Prostate gland (tissue), 2 donors: Measurements from ENCODE around the gene ANKRD6. TPM values are rescaled to one million over a fixed set of nuclear protein-coding genes. Genes with fewer than 3 reads are reported as not detected.

ENCODE experiments used
- DNase-seq: peaks from one replicate; pipeline ENCODE4 v3.0.0-alpha.2; 2019; ENCODE audit warnings: low spot score
- H3K27ac ChIP-seq, 2 donors: fragments of 200-600 bp; sonication (generic); 2 replicates each; pipeline ENCODE4 v1.5.1; 2017 to 2019
- H3K27me3 ChIP-seq: fragments of 200-600 bp; sonication (generic); replicated peaks from 2 replicates; pipeline ENCODE4 v1.5.1; 2019; ENCODE audit not compliant: insufficient read depth
- H3K36me3 ChIP-seq, 2 donors: fragments of 200-600 bp; sonication (generic); 1 replicate in 1 of 2; 2 replicates in 1 of 2; pipeline versions ENCODE4 v1.5.1 to v1.8.1; 2017 to 2019
- H3K4me1 ChIP-seq: fragments of 200-600 bp; sonication (generic); replicated peaks from 2 replicates; pipeline ENCODE4 v1.5.1; 2019
- H3K4me3 ChIP-seq, 2 donors: fragments of 200-600 bp; sonication (generic); 2 replicates each; pipeline ENCODE4 v1.5.1; 2017 to 2019
- H3K9me3 ChIP-seq: fragments of 200-600 bp; sonication (generic); 2 replicates; pipeline ENCODE4 v1.5.1; 2017
- POLR2A ChIP-seq: fragments of 450-650 bp; IDR thresholded peaks from one replicate; pipeline ENCODE4 v1.6.1; 2016; ENCODE audit warnings: antibody characterized with exemption, mild to moderate bottlenecking
- POLR2AphosphoS5 ChIP-seq: sonication (generic); formaldehyde crosslinking; IDR thresholded peaks from one replicate; pipeline ENCODE4 v1.6.1; 2017; ENCODE audit warnings: antibody characterized with exemption
- WGBS: methylation state at CpG from one replicate; pipeline ENCODE4 v1.1.5; 2018; 5-methylcytosine and 5-hydroxymethylcytosine counted together
- intact Hi-C: fragments of 100-400 bp; cut with DNase I; formaldehyde crosslinking; loops from one replicate; pipeline ENCODE4 v1.14.2; 2022
- total RNA-seq, 2 donors: library from RNA; depleted of rRNA; stranded (reverse); fragments of >200 nt; gene quantifications; one replicate each; pipeline ENCODE4 v1.1.0, GENCODE V29; 2016
- TF ChIP-seq, protein P1 (sequence below), 4 experiments: fragments of 200-600 bp in 2 of 4; fragments of 450-650 bp in 2 of 4; sonication (generic) in 2 of 4; IDR thresholded peaks; 1 replicate in 3 of 4; 2 replicates in 1 of 4; pipeline ENCODE4 v1.5.1; 2016 to 2019; ENCODE audit warnings: antibody characterized with exemption in 4 of 4, mild to moderate bottlenecking in 2 of 4, moderate library complexity in 2 of 4

ANKRD6 gene
- total RNA-seq, 2 donors from 2014 or later: 11.9 to 30.9 TPM

- H3K9me3 ChIP-seq: no peaks in the 10 kb centered on the region
- intact Hi-C loops: no loop called here
- 48% methylated on average over 3 of the region's 3 CpGs for WGBS
- H3K27ac ChIP-seq: no peak overlapping the region
- no peaks in the 10 kb centered on the region for H3K4me1 ChIP-seq
- no peaks in the 10 kb centered on the region for H3K36me3 ChIP-seq
- H3K4me3 ChIP-seq: no peak overlapping the region
- TF ChIP-seq, protein P1, sequence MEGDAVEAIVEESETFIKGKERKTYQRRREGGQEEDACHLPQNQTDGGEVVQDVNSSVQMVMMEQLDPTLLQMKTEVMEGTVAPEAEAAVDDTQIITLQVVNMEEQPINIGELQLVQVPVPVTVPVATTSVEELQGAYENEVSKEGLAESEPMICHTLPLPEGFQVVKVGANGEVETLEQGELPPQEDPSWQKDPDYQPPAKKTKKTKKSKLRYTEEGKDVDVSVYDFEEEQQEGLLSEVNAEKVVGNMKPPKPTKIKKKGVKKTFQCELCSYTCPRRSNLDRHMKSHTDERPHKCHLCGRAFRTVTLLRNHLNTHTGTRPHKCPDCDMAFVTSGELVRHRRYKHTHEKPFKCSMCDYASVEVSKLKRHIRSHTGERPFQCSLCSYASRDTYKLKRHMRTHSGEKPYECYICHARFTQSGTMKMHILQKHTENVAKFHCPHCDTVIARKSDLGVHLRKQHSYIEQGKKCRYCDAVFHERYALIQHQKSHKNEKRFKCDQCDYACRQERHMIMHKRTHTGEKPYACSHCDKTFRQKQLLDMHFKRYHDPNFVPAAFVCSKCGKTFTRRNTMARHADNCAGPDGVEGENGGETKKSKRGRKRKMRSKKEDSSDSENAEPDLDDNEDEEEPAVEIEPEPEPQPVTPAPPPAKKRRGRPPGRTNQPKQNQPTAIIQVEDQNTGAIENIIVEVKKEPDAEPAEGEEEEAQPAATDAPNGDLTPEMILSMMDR (IDR thresholded peaks at IDR 0.05): no peak
- TF ChIP-seq POLR2A (no peak), POLR2AphosphoS5 (no peak)
- no peak for DNase-seq
- no peaks in the 10 kb centered on the region for H3K27me3 ChIP-seq
Observed at GRCh38 chr6:89542866-89543265, 109.9 kb downstream of the ANKRD6 start.

- H3K4me1 ChIP-seq: no peaks in the 10 kb centered on the region
- H3K4me3 ChIP-seq: no peak overlapping the region
- 83% methylated on average over 5 of the region's 5 CpGs for WGBS
- no peak overlapping the region for H3K27ac ChIP-seq
- TF ChIP-seq, protein P1 (IDR thresholded peaks at IDR 0.05): no peak
- no peak for TF ChIP-seq POLR2A
- TF ChIP-seq POLR2AphosphoS5: no peak
- H3K27me3 ChIP-seq: no peaks in the 10 kb centered on the region
- intact Hi-C loops: no loop called here
- no peaks in the 10 kb centered on the region for H3K9me3 ChIP-seq
- no peaks in the 10 kb centered on the region for H3K36me3 ChIP-seq
- DNase-seq: no peak
Observed at GRCh38 chr6:89547281-89547680, 114.3 kb downstream of the ANKRD6 start.

DNA sequence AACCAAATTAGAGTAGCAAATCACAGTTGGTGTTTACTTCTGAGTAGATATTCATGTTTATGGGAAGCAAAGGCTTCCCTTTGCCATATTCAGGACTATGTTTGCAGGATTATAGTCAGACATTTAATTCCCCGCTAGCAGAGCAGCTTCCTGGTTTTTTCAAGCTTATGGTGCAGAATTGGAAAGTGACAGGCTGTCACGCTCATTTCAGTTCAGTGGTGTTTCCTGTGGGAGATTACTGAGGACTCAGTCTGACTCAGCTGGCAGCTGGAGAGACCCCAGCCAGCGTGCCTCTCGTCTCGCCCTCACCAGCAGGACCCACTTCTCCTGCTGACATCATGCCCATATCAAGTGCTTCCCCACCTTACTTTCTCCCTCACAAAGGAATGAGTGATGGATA is 120.5 kb downstream of the ANKRD6 start:
- Histone ChIP-seq H3K9me3 (no peaks in the 10 kb centered on the region), H3K4me3 (no peak overlapping the region), H3K36me3 (no peaks in the 10 kb centered on the region), H3K27me3 (no peaks in the 10 kb centered on the region), H3K27ac (no peak overlapping the region), H3K4me1 (no peaks in the 10 kb centered on the region)
- no peak for DNase-seq
- 94% methylated on average over 5 of the region's 5 CpGs for WGBS
- intact Hi-C loops: no loop called here
- no peak for TF ChIP-seq POLR2AphosphoS5
- TF ChIP-seq, protein P1 (IDR thresholded peaks at IDR 0.05): no peak
- no peak for TF ChIP-seq POLR2A

DNA sequence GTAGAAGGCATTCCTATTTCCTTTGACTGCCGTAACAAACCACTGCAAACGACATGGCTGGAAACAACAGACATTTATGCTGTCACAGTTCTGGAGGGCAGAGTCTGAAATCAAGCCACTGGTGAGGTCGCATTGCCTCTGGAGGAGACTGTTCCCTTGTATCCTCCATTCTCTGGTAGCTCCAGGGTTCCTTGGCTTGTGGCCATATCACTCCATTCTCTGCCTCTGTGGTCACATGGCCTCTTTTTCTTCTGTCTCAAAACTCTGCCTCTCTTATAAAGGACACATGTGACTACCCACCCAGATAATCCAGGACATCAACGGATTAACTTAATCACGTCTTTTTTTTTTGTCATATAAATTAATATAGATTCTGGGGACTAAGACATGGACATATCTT is 121.2 kb downstream of the ANKRD6 start:
- Histone ChIP-seq H3K27ac (no peak overlapping the region), H3K27me3 (no peaks in the 10 kb centered on the region), H3K9me3 (no peaks in the 10 kb centered on the region), H3K36me3 (no peaks in the 10 kb centered on the region), H3K4me3 (no peak overlapping the region), H3K4me1 (no peaks in the 10 kb centered on the region)
- WGBS: 91% methylated on average over 5 of the region's 5 CpGs
- intact Hi-C loops: no loop called here
- DNase-seq: no peak
- TF ChIP-seq POLR2A (no peak), POLR2AphosphoS5 (no peak)
- TF ChIP-seq, protein P1 (IDR thresholded peaks at IDR 0.05): no peak

- intact Hi-C loops: no loop called here
- Histone ChIP-seq H3K27ac (no peak overlapping the region), H3K4me1 (no peaks in the 10 kb centered on the region), H3K4me3 (no peak overlapping the region), H3K27me3 (no peaks in the 10 kb centered on the region), H3K9me3 (no peaks in the 10 kb centered on the region), H3K36me3 (no peaks in the 10 kb centered on the region)
- DNase-seq: no peak
- WGBS: 72% methylated on average over 3 of the region's 4 CpGs
- TF ChIP-seq POLR2AphosphoS5 (no peak), POLR2A (no peak)
- TF ChIP-seq, protein P1 (IDR thresholded peaks at IDR 0.05): no peak
Observed at GRCh38 chr6:89555031-89555430, 122.1 kb downstream of the ANKRD6 start.
